ENCODE results near the gene RABGEF1.
A peak's percentile ranks its signal among the peaks of the same experiment; 100 is the strongest.
"Not testable (repeated sequence)": the region's sequence is repeated elsewhere in the genome, so short reads cannot be mapped to it uniquely, and the experiment has no call there.

The RABGEF1 gene

GRCh38 chr7:66698652-66699205 lies 41.8 kb upstream of the RABGEF1 start:
- no peak for TF ChIP-seq CTCF (conservative IDR thresholded peaks at IDR 0.05; ENCODE audit: low read length)
- DNase-seq (ENCODE audit: low read depth), result no peak
- no peak overlapping the region for H3K4me3 ChIP-seq (ENCODE audit: low read length)

GRCh38 chr7:66699998-66700397 lies 40.5 kb upstream of the RABGEF1 start:
- no peak for TF ChIP-seq CTCF (conservative IDR thresholded peaks at IDR 0.05; ENCODE audit: low read length)
- H3K4me3 ChIP-seq (ENCODE audit: low read length), result no peak overlapping the region
- peak; percentile 29 for DNase-seq (ENCODE audit: low read depth)

GRCh38 chr7:66700633-66701131 lies 39.9 kb upstream of the RABGEF1 start:
- TF ChIP-seq CTCF (conservative IDR thresholded peaks at IDR 0.05; ENCODE audit: low read length), result no peak
- no peak overlapping the region for H3K4me3 ChIP-seq (ENCODE audit: low read length)
- DNase-seq (ENCODE audit: low read depth), result no peak

- no peak for DNase-seq (ENCODE audit: low read depth)
- TF ChIP-seq CTCF (conservative IDR thresholded peaks at IDR 0.05; ENCODE audit: low read length), result no peak
Measured at GRCh38 chr7:66707825-66708224, 32.7 kb upstream of the RABGEF1 start.

GRCh38 chr7:66710752-66711151 lies 29.8 kb upstream of the RABGEF1 start:
- not testable (repeated sequence) for DNase-seq (ENCODE audit: low read depth); H3K4me3 ChIP-seq (ENCODE audit: low read length)

More at GRCh38 chr7:66707825-66708224, 32.7 kb upstream of the RABGEF1 start:
- no peak overlapping the region for H3K4me3 ChIP-seq (ENCODE audit: low read length)

- DNase-seq (ENCODE audit: low read depth), result no peak
- TF ChIP-seq CTCF (conservative IDR thresholded peaks at IDR 0.05; ENCODE audit: low read length), result no peak
- no peak overlapping the region for H3K4me3 ChIP-seq (ENCODE audit: low read length)
Measured at GRCh38 chr7:66713687-66714086, 26.8 kb upstream of the RABGEF1 start.

- not testable (repeated sequence) for H3K4me3 ChIP-seq (ENCODE audit: low read length); DNase-seq (ENCODE audit: low read depth)
Measured at GRCh38 chr7:66716634-66717033, 23.9 kb upstream of the RABGEF1 start.

GRCh38 chr7:66720561-66720960 lies 20.0 kb upstream of the RABGEF1 start:
- TF ChIP-seq CTCF (conservative IDR thresholded peaks at IDR 0.05; ENCODE audit: low read length), result no peak
- no peak overlapping the region for H3K4me3 ChIP-seq (ENCODE audit: low read length)
- DNase-seq (ENCODE audit: low read depth), result no peak

All from AG10803 (cell line).